Measurements from ENCODE around the gene TNIK. TPM values are rescaled to one million over a fixed set of nuclear protein-coding genes. Genes with fewer than 3 reads are reported as not detected.

Gene TNIK
- total and polyA plus RNA-seq, 2 of the 13 experiments (the other 11 are each of a cell fraction or from before 2014, with no cell fraction given): 0.15 to 0.22 TPM

DNA sequence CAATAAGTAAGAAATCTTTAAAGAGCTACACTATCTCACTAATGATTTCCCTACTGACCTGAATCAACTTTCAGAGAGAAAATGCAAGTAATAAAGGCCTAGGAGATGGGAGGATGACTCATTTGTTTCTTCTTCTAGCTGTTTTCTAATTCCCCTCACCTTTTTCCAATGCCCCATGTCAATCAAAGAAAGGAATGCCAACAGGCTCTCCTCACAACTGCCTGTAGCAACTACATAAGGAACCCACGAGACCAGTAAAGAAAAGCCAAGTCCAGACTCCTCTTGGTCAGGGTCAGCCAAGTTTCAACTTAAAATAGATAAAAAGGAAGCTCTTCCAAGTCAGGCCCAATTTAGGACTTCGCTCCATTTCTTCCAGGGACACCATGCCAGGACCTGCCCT, 201.9 kb downstream of the TNIK start:
- intact Hi-C loops (cut with micrococcal nuclease; ENCODE audit: unreplicated experiment): no loop called here
- BruUV-seq (replicated peaks): no TSS peak
- Histone ChIP-seq H3K4me1 (ENCODE audit: insufficient read depth, low read length) (peaks cover 8% of the 10 kb centered on the region; the same call in 1 of the 2 replicates), H3K27ac (ENCODE audit: extremely low read length, insufficient read depth, low read length) (no peak overlapping the region), H2AFZ (ENCODE audit: low read length) (no peak overlapping the region), H4K20me1 (ENCODE audit: insufficient read depth, low read length) (no peaks in the 10 kb centered on the region), H3K4me3 (replicated peaks in 1 of 3; ENCODE audit: insufficient read depth in 1 of 3, low read depth in 2 of 3, low read length in 3 of 3) (no peak overlapping the region), H3K9me3 (ENCODE audit: low read length) (no peaks in the 10 kb centered on the region), H3K9ac (ENCODE audit: insufficient read depth, low read depth, low read length) (no peak overlapping the region), H3K27me3 (ENCODE audit: control insufficient read depth in 1 of 2, insufficient read depth in 2 of 2, low read length in 2 of 2) (peaks cover 0 to 1% of the 10 kb centered on the region in 2 experiments; a peak in 1 of 5 replicates), H3K36me3 (replicated peaks in 1 of 2; ENCODE audit: control insufficient read depth in 1 of 2, insufficient read depth in 2 of 2, low read length in 2 of 2) (no peaks in the 10 kb centered on the region), H3K79me2 (ENCODE audit: insufficient read depth, low read length) (no peaks in the 10 kb centered on the region), H3K4me2 (ENCODE audit: low read depth, low read length) (no peak overlapping the region)
- in situ Hi-C loops (cut with HindIII; ENCODE audit: extremely low pct_ligation_motif_present, low pct_unique_long_range_greater_than_20kb): no loop called here
- DNase-seq (ENCODE audit: low spot score): no peak
- POLR2A ChIA-PET: no interaction called here
- no peak for FAIRE-seq
- no peak for ATAC-seq
- CTCF ChIA-PET (ENCODE audit: low intra/inter-chr PET ratio, low total read pairs): no interaction called here
- TF ChIP-seq ZNF20 (CRISPR knock-in tag; IDR thresholded peaks at IDR 0.05) (no peak), RNF2 (conservative IDR thresholded peaks at IDR 0.05; ENCODE audit: low read depth) (no peak), SMYD3 (CRISPR knock-in tag; IDR thresholded peaks at IDR 0.05) (no peak), FOXO4 (CRISPR knock-in tag; conservative IDR thresholded peaks at IDR 0.05) (no peak), TOE1 (CRISPR knock-in tag; IDR thresholded peaks at IDR 0.05) (no peak), KLF16 (CRISPR knock-in tag; IDR thresholded peaks at IDR 0.05) (no peak), CCDC6 (CRISPR knock-in tag; IDR thresholded peaks at IDR 0.05) (no peak), MIER2 (CRISPR knock-in tag; IDR thresholded peaks at IDR 0.05) (no peak), ZNF383 (CRISPR knock-in tag; IDR thresholded peaks at IDR 0.05; ENCODE audit: borderline replicate concordance) (no peak), JARID2 (CRISPR knock-in tag; IDR thresholded peaks at IDR 0.05; ENCODE audit: insufficient replicate concordance) (no peak), E2F2 (CRISPR knock-in tag; IDR thresholded peaks at IDR 0.05; ENCODE audit: borderline replicate concordance) (no peak), XBP1 (CRISPR knock-in tag; IDR thresholded peaks at IDR 0.05) (no peak)
- TF ChIP-seq, protein P1, sequence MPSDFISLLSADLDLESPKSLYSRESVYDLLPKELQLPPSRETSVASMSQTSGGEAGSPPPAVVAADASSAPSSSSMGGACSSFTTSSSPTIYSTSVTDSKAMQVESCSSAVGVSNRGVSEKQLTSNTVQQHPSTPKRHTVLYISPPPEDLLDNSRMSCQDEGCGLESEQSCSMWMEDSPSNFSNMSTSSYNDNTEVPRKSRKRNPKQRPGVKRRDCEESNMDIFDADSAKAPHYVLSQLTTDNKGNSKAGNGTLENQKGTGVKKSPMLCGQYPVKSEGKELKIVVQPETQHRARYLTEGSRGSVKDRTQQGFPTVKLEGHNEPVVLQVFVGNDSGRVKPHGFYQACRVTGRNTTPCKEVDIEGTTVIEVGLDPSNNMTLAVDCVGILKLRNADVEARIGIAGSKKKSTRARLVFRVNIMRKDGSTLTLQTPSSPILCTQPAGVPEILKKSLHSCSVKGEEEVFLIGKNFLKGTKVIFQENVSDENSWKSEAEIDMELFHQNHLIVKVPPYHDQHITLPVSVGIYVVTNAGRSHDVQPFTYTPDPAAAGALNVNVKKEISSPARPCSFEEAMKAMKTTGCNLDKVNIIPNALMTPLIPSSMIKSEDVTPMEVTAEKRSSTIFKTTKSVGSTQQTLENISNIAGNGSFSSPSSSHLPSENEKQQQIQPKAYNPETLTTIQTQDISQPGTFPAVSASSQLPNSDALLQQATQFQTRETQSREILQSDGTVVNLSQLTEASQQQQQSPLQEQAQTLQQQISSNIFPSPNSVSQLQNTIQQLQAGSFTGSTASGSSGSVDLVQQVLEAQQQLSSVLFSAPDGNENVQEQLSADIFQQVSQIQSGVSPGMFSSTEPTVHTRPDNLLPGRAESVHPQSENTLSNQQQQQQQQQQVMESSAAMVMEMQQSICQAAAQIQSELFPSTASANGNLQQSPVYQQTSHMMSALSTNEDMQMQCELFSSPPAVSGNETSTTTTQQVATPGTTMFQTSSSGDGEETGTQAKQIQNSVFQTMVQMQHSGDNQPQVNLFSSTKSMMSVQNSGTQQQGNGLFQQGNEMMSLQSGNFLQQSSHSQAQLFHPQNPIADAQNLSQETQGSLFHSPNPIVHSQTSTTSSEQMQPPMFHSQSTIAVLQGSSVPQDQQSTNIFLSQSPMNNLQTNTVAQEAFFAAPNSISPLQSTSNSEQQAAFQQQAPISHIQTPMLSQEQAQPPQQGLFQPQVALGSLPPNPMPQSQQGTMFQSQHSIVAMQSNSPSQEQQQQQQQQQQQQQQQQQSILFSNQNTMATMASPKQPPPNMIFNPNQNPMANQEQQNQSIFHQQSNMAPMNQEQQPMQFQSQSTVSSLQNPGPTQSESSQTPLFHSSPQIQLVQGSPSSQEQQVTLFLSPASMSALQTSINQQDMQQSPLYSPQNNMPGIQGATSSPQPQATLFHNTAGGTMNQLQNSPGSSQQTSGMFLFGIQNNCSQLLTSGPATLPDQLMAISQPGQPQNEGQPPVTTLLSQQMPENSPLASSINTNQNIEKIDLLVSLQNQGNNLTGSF (CRISPR knock-in tag; IDR thresholded peaks at IDR 0.05): no peak
- 13% methylated on average over 2 of the region's 2 CpGs for WGBS (ENCODE audit: low lambda C conversion rate)

Data from HepG2 (cell line).